Hippocampal formation (tissue), 2 donors: ENCODE data around the gene CCDC126.
A peak's percentile ranks its signal among the peaks of the same experiment; 100 is the strongest.
"Not testable (repeated sequence)": the region's sequence is repeated elsewhere in the genome, so short reads cannot be mapped to it uniquely, and the experiment has no call there.

Experiments
- DNase-seq, 2 donors: peaks; one replicate each; lab custom pipeline; 2025; lab: John Stamatoyannopoulos, UW

CCDC126 gene, protein sequence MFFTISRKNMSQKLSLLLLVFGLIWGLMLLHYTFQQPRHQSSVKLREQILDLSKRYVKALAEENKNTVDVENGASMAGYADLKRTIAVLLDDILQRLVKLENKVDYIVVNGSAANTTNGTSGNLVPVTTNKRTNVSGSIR

DNA sequence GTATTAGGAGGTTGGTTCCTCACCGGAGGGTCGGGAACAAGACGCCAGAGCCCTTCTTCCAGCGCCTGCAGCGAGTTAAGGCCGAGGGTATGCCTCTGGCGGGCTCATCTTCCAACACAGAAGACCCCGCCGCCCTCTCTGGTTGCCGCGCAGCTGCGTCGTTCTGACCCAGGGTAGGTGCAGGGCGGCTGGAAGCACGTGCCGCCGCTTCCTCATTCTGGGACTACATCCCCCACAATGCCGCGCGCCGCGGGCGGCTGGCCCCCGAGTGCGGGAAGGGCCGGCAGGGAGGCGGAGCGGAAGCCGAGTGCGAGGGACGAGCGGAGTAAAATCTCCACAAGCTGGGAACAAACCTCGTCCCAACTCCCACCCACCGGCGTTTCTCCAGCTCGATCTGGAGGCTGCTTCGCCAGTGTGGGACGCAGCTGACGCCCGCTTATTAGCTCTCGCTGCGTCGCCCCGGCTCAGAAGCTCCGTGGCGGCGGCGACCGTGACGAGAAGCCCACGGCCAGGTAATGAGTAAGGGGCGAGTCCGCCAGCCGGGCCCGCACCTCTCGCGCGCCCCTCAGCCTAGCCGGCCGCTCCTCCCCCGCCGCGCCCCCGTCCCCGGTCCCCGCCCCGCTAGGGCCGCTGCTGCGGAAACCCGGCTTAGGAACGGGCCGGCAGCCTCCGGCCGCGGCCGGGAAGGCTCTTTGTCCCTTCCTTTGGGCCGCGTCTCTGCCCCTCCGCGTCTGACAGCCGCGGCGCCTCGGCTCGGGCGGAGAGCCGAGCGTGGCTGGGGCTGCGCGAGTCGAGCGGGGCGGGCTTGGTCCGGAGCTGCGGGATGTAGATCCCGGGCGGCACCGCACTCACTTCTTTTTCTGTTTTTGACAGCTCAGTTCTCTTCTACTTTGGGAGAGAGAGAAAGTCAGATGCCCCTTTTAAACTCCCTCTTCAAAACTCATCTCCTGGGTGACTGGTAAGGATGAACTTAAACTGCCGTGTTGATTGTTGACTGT, at the start of gene CCDC126:
Gene CCDC126, plus strand, starts transcription at position 289 of the 998 bp plus-strand sequence. CDS start 13,934 bp downstream, outside the sequence.
- DNase-seq = peak; percentile 87 to 91

- DNase-seq = no peak
Measured at GRCh38 chr7:23547662-23548061, 49.5 kb upstream of the CCDC126 start.

GRCh38 chr7:23558303-23558702, 38.9 kb upstream of the CCDC126 start:
- DNase-seq = no peak

DNA sequence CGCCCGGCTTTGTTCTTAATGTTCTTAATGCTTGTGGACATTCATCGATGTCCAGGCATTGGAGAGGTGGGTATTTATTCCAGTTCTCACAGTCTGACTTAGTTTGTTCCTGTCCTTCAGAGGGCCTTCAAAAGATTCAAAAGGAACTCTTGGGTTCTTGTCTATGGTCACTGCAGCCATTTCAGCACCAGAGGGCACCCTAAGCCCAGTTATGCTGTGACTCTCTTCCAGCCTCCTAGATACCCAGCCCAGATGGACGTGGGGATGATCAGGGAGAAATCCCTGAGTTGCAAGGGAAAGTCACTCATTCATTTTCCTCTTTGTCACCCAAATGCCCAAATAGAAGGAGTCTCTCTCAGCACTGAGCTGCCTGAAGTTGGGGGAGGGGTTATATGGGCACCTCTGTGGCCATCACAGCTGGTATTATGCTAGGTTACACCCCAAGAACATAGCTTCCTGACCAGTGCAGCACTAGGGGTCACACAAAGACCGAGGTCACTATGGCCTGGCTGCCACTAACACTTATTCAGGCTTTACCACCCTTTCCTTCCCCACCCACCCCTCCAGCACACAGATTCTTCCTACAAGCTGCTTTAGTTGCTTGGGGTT, 26.5 kb upstream of the CCDC126 start:
- DNase-seq = peak; percentile 24 to 67

GRCh38 chr7:23581975-23582374, 15.2 kb upstream of the CCDC126 start:
- DNase-seq = not testable (repeated sequence)

DNA sequence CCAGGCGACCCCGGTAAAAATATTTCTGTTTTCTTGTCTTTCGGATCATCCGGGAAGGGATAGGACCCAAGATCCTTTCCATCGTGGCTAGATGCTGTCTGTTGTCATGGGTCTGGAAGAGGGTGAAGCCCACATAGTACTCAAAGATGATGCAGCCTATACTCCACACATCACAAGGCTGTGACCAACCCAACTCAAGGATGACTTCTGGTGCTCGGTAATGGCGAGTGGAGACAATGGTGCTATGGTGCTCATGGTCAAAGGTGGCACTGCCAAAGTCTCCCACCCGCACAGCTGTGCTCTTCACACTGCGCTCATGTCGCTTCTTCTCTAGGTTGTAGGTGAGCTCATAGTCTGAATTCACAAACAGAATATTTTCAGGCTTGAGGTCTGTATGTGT, 11.9 kb upstream of the CCDC126 start:
- not testable (repeated sequence) for DNase-seq

DNA sequence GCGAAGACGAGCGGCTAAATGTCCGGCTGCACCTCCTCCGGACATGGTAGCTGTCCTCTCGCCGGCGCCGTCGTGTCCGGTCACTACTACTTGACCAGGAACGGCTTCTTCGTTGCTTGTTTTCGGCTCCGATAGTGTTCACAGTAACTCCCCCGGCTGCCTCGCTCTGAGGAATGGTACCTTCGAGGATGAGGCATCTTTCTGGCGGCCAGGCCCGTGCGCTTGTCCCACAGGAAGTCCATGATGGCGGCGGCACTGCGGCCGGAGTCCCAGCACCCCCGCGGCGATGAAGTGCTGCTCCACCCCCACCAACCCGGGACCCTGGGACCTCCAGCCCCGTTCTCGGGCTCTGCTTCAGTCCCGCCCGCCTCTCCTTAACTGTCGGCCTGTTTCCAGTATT, 11.0 kb upstream of the CCDC126 start:
- DNase-seq = no peak

DNA sequence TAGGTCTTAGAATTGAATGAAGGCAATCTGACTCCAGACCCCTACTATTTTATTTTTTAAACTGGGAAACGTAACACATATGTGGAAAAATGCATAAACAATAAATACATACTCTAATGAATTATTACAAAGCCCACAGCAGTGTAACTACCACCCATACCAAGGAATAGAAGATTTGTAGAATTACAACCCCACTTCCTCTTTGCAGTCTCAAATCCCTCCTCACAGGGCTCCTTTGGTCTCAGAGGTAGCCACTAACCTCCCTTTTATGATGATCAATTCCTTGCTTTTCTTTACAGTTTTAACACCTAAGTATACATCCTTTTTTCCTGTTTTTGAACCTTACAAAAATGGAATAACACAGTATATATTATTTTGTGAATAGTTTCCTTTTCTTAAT, 6.7 kb upstream of the CCDC126 start:
- DNase-seq = no peak

DNA sequence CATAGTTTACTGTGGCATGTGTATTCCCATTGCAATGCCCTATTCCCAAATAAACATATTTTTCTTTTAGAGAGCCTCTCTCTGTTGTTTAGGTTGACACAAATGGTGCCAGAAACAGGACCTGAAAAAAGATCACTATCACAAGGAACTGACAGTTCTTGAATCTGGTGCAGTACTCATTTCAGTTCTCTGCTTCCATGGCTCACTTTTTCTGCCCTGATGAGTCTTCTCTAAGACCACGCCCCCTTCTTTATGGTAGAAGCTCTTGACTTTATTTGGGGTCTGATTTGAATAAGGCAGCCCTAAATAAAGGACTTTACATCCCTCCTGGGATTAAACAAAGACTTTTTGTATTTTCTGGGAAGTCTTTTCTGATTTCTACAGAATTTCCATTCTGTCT, 3.5 kb upstream of the CCDC126 start:
- no peak for DNase-seq

- no peak for DNase-seq
Measured at GRCh38 chr7:23594879-23595604, 2.1 kb upstream of the CCDC126 start.

GRCh38 chr7:23598296-23598695, 1.1 kb downstream of the CCDC126 start:
- DNase-seq = no peak

- DNase-seq = no peak
Measured at GRCh38 chr7:23600236-23600635, 3.1 kb downstream of the CCDC126 start.

DNA sequence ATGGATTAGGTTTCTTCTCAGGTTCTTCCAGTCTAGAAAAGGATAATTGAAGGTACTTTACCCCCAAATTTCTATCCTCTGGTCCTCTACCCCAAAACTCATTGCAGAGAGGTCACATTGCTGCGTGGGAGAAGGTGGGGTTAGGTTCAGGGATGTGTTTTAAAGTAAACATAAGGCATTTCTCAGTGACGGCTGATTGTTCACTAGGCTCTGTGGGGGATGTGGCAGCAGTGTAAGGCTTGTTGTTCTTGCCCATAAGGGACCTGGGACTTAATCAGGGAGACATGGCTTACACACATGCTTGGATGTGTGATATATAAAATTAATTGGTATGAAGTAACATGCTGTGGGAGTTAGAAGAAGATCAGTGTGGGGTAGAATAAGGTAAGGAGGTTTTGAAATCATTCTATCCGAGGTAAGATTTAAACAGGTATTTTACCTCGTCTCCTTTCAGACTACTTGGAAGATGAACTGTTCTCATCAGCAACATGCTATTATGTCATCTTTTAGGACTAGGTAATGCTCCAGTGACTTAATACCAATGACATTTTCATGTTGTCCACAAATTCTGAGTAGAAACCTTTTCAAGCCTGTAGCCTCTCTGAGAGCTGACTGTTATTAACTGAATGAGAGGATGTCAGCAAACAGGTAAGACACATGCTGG, 6.6 kb downstream of the CCDC126 start:
- no peak for DNase-seq

GRCh38 chr7:23604296-23604640, 7.1 kb downstream of the CCDC126 start:
- DNase-seq = no peak

DNA sequence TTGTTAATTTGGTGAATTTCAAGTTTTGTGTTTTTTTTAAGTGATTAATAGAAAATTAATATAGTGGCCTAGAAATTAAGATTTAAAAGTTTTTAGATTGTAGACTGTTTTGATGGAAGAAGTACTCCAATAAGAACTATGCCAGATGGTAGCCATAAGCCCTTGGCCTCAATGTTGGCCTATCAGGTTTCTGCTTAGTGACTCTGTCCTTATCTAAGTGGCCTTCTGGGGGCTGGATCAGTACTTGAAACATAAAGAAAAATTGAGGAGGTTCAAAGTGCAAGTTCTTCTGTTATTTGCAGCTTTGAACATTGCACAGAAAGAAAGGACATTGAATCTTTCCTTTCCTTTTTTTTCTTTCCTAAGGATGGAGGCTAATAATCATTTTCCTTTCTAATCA, 9.9 kb downstream of the CCDC126 start:
- no peak for DNase-seq

GRCh38 chr7:23607866-23608265, 10.7 kb downstream of the CCDC126 start:
- no peak for DNase-seq

DNA sequence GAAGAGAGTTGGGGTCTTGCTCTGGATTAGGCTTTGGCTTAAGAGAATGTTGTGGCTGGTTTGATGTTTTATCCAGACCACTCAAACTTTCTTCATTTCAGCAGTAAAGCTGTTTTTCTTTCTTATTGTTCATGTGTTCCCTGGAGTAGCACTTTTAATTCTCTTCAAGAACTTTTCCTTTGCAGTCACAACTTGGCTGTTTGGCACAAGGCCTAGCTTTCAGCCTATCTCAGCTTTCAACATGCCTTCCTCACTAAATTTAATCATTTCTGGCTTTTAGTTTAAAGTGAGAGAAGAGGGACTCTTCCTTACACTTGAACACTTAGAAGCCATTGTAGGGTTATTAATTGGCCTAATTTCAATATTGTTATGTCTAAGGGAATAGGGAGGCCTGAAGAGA, 18.1 kb downstream of the CCDC126 start:
- no peak for DNase-seq

GRCh38 chr7:23616593-23616992, 19.4 kb downstream of the CCDC126 start:
- no peak for DNase-seq

DNA sequence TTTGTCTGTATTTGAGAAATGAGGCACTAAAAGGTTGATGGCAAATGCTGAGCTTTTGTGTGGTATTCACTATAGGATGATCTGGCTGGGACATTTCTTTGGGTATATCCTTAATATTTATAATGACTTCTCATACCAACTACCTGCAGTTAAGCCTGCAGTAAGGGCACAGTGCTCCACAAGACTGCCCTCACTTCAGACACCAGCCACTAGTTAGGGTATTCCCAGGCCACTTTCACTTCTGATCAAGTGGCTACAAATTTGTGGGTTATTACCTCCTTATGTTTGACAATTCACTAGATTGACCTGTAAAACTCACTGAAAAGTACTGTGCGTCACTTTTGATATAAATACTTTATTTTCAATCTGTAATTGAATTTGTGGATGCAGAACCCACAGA, 20.3 kb downstream of the CCDC126 start:
- no peak for DNase-seq

GRCh38 chr7:23618241-23618640, 21.1 kb downstream of the CCDC126 start:
- DNase-seq = no peak

GRCh38 chr7:23619141-23619540, 22.0 kb downstream of the CCDC126 start:
- DNase-seq = no peak

DNA sequence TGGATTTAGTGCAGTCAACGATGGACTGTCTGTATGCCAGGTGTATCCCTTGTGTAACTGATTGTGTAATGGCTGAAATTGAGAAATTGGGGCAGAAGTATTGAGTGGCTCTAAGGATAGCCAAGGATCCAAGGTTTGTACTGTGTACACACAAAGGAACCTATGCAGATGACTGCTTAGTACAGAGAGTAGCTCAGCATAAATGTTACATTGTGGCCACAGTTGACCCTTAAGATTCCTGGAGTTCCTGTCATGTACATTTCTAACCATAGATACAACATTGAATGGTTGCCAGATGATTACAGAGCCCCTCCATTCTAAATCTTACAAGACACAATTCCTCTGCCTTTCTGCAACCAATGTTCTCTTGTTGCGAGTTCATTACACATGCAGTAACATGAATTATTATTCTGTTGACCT, 25.3 kb downstream of the CCDC126 start:
- no peak for DNase-seq
